HFFc6 (cell line): ENCODE measurements around the gene WFS1. TPM values are rescaled to one million over a fixed set of nuclear protein-coding genes. Genes with fewer than 3 reads are reported as not detected.

Experiments used
- DNase-seq: peaks from one replicate; pipeline ENCODE4 v3.0.0-alpha.2; 2018
- H3K27ac Mint-ChIP-seq: 2 replicates; pipeline ENCODE4 v1.8.0; 2020; ENCODE audit warnings: mild to moderate bottlenecking, mixed read lengths
- H3K27me3 Mint-ChIP-seq: 2 replicates; pipeline ENCODE4 v1.8.0; 2021; ENCODE audit warnings: mild to moderate bottlenecking, moderate library complexity, mixed read lengths; ENCODE audit not compliant: insufficient read depth
- H3K36me3 Mint-ChIP-seq: 2 replicates; pipeline ENCODE4 v1.8.0; 2021; ENCODE audit warnings: low read depth, mixed read lengths
- H3K4me1 Mint-ChIP-seq: 2 replicates; pipeline ENCODE4 v1.8.0; 2020; ENCODE audit warnings: low read depth, mixed read lengths
- H3K4me3 Mint-ChIP-seq: 2 replicates; pipeline ENCODE4 v1.8.0; 2020; ENCODE audit warnings: mild to moderate bottlenecking, moderate library complexity, mixed read lengths
- H3K9me3 Mint-ChIP-seq: 2 replicates; pipeline ENCODE4 v1.8.0; 2020; ENCODE audit warnings: mild to moderate bottlenecking, mixed read lengths
- CTCF ChIP-seq: fragments of 200-600 bp; sonication (generic); IDR thresholded peaks from 2 replicates; pipeline ENCODE4 v1.5.0; 2021; ENCODE audit warnings: antibody characterized with exemption, mild to moderate bottlenecking
- total RNA-seq, 6 experiments: library from RNA; stranded (reverse); fragmentation: NEBNext Ultra II Directional; extraction: Animal tissue kit (Norgen Biotek cat#: 25700); gene quantifications; 2 replicates in 1 of 6; 3 replicates in 5 of 6; pipeline ENCODE4 v1.2.3, GENCODE V29; 2021

WFS1 gene
- total RNA-seq, 6 experiments from 2014 or later, result 47.3 to 72.1 (median 56.0) TPM

- H3K4me1 Mint-ChIP-seq, result peaks cover 9% of the 10 kb centered on the region; the same call in 1 of the 2 replicates
- no peaks in the 10 kb centered on the region for H3K9me3 Mint-ChIP-seq
- no peak overlapping the region for H3K4me3 Mint-ChIP-seq
- no peak for TF ChIP-seq CTCF
- no peak for DNase-seq
- no peaks in the 10 kb centered on the region for H3K27me3 Mint-ChIP-seq
- no peak overlapping the region for H3K27ac Mint-ChIP-seq
- no peaks in the 10 kb centered on the region for H3K36me3 Mint-ChIP-seq
Measured at GRCh38 chr4:6283282-6283681, 13.6 kb downstream of the WFS1 start.

- Mint-ChIP-seq H3K9me3 (no peaks in the 10 kb centered on the region), H3K4me3 (no peak overlapping the region), H3K27me3 (no peaks in the 10 kb centered on the region; the same call in 1 of the 2 replicates), H3K4me1 (peaks cover 5% of the 10 kb centered on the region; the same call in 1 of the 2 replicates), H3K36me3 (0 out of 2 replicates have a peak, but pooled peaks cover 3% of the 10 kb centered on the region), H3K27ac (no peak overlapping the region)
- no peak for TF ChIP-seq CTCF
- no peak for DNase-seq
Measured at GRCh38 chr4:6287017-6287788, 17.6 kb downstream of the WFS1 start.

- Mint-ChIP-seq H3K4me3 (no peak overlapping the region), H3K27me3 (no peaks in the 10 kb centered on the region; the same call in 1 of the 2 replicates), H3K27ac (no peak overlapping the region), H3K36me3 (peaks cover 6% of the 10 kb centered on the region; the same call in 1 of the 2 replicates), H3K4me1 (no peaks in the 10 kb centered on the region), H3K9me3 (no peaks in the 10 kb centered on the region)
- no peak for TF ChIP-seq CTCF
- DNase-seq, result no peak
Measured at GRCh38 chr4:6288342-6288741, 18.7 kb downstream of the WFS1 start.

- no peak for DNase-seq
- Mint-ChIP-seq H3K9me3 (no peaks in the 10 kb centered on the region), H3K4me3 (no peak overlapping the region), H3K36me3 (peaks cover 8% of the 10 kb centered on the region; the same call in 1 of the 2 replicates), H3K4me1 (no peaks in the 10 kb centered on the region), H3K27me3 (peaks cover under 1% of the 10 kb centered on the region), H3K27ac (no peak overlapping the region)
- TF ChIP-seq CTCF, result no peak
Measured at GRCh38 chr4:6288871-6289270, 19.2 kb downstream of the WFS1 start.

GRCh38 chr4:6290256-6290655 is 20.6 kb downstream of the WFS1 start:
- DNase-seq, result no peak
- TF ChIP-seq CTCF, result no peak
- peaks cover 13% of the 10 kb centered on the region; the same call in 1 of the 2 replicates for H3K36me3 Mint-ChIP-seq
- H3K27me3 Mint-ChIP-seq, result peaks cover 2% of the 10 kb centered on the region
- H3K4me1 Mint-ChIP-seq, result no peaks in the 10 kb centered on the region
- no peak overlapping the region for H3K4me3 Mint-ChIP-seq
- H3K27ac Mint-ChIP-seq, result no peak overlapping the region
- no peaks in the 10 kb centered on the region for H3K9me3 Mint-ChIP-seq
